Measurements from ENCODE around the gene TRIP10. TPM values are rescaled to one million over a fixed set of nuclear protein-coding genes. Genes with fewer than 3 reads are reported as not detected.
"Not testable (repeated sequence)": the region's sequence is repeated elsewhere in the genome, so short reads cannot be mapped to it uniquely, and the experiment has no call there.

The TRIP10 gene, protein sequence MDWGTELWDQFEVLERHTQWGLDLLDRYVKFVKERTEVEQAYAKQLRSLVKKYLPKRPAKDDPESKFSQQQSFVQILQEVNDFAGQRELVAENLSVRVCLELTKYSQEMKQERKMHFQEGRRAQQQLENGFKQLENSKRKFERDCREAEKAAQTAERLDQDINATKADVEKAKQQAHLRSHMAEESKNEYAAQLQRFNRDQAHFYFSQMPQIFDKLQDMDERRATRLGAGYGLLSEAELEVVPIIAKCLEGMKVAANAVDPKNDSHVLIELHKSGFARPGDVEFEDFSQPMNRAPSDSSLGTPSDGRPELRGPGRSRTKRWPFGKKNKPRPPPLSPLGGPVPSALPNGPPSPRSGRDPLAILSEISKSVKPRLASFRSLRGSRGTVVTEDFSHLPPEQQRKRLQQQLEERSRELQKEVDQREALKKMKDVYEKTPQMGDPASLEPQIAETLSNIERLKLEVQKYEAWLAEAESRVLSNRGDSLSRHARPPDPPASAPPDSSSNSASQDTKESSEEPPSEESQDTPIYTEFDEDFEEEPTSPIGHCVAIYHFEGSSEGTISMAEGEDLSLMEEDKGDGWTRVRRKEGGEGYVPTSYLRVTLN
- 61.3 TPM for polyA plus RNA-seq (ENCODE audit: insufficient read length)

DNA sequence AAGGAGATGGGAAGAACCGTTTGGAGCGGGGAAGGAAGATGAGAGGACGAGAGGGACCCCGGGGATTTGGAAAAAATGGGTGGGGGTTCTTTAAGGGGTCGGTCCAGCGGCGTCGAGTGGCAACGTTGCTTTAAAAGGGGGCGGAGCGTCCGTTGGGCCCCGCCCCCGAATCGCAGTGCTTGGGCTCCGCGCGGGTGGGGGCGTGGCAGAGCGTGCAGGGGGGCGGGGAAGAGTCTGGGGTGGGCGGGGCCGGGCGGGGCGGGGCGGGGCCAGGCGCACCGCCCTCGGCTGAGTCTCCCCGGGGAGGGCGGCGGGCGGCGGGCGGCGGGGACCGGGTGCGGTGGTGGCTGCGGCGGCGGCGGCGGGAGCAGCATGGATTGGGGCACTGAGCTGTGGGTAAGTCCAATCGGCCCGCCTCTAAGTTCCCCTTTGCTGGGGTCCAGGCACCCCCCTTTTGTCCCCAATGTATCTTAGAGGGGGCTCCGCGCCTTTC, at the start of gene TRIP10:
Gene TRIP10, plus strand, starts transcription at position 291 of the 493 bp plus-strand sequence. Its CDS starts 82 bp downstream, at position 373.
- peak; percentile 92 for DNase-seq

DNA sequence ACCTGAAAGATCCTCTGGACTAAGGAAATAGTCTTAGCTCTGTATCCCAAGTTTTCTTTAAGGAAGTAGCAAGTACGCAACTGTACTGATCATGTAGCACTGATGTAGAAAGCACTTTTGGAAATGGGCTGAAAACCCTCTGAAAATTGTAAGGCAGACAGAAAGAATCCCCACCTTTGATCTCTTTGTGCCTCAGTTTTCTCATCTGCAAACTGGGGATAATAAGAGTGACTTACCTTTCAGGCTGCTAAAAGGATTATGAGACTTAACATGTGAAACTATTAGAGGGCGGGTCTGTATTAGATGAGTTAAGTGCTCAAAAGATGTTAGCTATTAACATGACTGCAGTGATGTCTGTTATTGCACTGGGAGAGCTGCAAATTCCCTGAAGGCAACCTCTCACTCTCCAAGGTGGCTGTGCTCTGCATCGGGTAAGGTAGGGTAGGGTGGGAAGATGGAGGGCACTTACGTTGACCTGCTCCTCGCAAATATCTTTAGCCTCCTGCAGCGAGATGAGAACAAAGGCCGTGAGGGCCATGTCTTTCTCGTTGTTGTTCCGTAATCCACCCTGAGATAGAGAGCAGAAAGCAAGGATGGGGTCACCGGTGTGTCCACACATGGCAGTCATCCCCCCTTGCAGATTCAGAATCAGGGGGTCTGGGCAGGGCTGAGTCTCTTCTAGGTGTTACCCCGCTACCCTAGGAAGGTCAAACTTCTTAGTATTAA, 49.2 kb upstream of the TRIP10 start:
- DNase-seq: no peak

DNA sequence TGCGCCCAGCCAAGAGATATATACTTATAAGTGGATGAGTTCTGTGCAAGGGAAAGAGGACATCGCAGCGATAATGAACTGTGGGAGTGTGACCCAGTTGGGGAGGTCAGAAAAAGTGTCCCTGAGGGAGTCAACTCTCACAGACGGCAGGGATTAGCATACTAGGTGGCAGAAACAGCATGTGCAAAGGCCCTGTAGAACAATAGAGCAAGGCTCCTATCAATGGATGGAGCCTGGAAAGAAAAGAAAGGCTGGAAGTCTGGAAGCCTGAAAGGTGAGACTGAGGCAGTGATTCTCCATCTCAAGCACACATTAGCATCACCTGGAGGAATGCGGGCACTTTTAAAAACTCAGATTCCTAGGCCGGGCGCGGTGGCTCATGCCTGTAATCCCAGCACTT, 48.1 kb upstream of the TRIP10 start:
- DNase-seq: no peak

DNA sequence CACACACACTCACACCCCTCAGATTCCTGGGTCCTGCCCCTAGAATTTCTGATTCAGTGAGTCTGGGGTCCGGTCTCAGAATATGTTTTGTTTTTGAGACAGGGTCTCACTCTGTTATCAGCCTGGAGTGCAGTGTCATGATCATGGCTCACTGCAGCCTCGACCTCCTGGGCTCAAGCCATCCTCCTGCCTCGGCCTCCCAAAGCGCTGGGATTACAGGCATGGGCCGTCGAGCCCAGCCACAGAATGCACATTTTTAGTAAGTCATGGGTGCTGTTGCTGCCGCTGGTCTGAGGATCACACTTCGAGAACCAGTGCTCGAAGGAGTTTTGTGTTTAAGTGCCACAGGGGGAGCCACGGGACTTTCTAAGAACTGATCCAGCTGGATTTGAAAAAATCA, 47.5 kb upstream of the TRIP10 start:
- no peak for DNase-seq

DNA sequence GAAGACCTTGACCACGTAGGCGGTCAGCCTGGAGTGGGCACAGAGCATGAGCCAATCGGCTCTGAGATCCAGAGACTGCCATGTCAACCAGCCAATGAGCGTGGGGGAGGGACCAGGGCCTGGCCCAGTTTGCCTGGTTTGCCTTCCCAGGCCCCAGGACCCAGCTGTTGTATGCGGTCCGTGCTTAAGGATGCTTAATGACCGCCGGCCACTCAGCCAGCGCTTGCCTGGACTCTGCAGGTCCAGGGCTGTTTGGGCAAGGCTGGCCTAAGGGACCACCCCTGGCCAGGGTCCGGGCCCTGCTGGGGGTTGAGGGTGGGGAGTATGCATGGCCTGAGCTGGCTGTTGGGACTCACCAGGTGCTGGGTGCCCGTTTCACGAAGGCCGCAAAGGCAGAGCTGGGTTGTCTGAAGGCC, 46.4 kb upstream of the TRIP10 start:
- DNase-seq: no peak

DNA sequence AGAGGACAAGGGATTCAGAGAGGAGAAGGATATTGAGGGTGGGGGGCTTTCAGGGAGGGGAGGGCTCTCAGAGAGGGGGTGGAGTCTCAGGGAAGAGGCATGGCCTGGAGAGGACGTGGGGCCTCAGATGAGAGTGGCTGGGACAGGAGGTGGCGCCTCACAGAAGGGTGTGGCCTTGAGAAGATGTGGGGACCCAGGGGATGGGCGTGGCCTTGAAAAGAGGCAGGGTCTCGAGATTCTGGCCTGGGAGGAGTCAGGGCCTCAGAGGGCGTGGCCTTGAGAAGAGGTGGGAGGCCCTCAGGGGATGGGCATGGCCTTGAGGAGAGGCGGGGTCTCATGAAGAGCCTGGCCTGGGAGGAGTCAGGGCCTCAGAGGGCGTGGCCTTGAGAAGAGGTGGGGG, 45.8 kb upstream of the TRIP10 start:
- no peak for DNase-seq

DNA sequence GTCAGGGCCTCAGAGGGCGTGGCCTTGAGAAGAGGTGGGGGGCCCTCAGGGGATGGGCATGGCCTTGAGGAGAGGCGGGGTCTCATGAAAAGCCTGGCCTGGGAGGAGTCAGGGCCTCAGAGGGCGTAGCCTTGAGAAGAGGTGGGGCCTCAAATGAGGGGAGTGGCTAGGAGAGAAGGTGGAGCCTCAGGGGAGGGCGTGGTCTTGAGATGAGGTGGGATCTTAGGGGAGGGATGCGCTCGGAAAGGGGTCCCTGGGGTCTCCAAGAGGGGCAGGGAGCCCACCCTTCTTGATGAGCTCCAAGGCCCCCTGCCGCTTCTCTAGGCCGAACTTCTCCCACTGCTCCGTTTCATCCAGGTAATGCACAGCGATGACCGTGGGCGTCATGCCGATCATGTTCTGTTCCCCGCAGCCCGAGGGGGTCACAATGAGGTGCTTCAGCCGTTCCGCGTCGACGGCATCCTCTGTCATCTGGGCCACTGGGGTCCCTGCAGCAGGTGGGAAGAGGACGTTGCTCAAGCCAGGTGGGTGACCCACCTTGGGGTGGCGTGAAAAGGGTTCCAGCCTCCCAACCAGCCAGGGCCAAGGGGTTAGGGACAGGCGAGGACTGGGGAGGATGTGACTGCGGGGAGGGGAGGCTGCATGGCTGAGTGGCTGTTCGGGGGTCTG, 45.2 kb upstream of the TRIP10 start:
- DNase-seq: no peak

DNA sequence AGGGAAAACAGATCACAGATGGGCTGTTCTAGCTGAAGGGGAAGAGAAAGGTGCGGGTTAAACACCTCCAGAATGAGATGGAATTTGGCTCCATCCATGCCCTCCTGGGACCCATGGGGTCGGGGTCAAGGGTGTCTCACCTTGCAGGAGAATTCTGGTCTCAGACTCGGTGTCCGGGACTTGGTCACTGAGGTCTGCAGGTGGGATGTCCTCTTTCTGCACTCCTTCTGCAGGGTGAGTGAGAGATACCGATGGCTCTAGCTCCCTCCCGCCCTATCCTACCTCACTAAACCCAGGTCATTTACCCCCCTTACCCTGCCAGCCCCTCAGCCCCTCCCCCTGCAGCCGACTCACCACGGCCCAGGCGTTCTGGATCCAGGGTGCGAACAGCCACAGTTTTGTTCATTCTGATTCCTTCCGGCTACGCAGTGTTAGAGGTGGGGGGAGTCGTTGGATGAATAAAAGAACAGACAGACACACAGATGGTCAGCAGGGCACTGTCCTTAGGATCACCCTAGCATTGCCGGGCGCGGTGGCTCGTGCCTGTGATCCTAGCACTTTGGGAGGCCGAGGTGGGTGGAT, 43.1 kb upstream of the TRIP10 start:
- DNase-seq: no peak

DNA sequence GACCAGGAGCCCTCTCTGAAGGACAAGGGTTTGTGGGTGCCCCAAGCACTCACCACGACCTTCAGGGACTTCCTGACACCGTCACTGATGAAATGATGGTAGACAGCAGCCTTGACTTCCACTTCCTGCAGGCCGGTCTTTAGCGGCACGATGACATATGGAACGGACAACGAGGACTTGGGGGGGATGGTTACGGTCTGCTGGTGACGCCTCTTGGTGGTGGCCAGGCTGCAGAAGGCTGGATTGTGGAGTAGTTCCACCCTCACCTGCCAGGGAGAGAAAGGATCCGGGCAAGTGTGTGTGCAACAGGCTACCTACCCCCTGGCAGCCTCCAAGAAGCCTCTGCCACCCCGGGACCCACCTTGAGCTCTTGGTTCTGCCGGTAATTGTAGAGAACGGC, 42.2 kb upstream of the TRIP10 start:
- no peak for DNase-seq

DNA sequence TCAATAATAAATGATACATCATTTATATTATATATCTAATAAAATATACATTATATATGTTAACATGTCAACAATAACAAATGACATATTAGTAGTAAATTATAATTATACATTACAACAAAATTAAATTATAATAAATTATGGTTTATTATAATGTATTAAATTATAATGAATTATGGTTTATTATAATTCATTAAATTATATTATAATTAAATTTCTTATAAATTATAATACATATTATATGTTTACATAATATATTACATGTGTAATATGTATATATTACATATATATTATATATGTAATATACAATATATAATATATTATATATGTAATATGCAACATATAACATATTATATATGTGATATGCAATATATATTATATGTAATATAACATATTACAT, 39.5 kb upstream of the TRIP10 start:
- DNase-seq: no peak

DNA sequence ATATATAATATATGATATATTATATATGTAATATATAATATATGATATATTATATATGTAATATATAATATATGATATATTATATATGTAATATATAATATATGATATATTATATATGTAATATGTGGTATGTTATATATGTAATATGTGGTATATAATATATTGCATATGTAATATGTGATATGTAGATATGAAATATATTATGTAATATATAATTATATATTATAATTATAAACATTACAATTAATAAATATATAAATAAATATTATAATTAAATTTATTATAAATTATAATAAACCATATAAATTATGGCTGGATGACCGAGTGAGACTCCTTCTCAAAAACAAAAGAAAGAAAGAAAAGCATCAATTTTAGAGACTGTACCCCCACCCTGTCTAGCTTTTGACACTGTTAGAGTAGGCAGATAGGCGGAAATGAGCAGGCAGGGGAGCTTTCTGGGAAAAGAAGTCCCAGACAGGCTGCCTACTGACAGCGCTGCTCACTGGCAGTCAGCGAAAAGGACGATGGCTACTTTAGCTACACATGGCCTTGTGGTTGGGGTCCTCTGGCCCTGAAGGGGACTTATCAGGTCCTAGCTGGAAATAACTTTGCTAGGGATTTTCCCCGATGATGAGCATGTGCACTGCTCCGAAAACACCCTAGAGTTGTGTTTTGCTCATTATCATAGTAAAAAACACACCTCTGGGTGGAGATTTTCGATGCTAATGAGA, 38.7 kb upstream of the TRIP10 start:
- no peak for DNase-seq

DNA sequence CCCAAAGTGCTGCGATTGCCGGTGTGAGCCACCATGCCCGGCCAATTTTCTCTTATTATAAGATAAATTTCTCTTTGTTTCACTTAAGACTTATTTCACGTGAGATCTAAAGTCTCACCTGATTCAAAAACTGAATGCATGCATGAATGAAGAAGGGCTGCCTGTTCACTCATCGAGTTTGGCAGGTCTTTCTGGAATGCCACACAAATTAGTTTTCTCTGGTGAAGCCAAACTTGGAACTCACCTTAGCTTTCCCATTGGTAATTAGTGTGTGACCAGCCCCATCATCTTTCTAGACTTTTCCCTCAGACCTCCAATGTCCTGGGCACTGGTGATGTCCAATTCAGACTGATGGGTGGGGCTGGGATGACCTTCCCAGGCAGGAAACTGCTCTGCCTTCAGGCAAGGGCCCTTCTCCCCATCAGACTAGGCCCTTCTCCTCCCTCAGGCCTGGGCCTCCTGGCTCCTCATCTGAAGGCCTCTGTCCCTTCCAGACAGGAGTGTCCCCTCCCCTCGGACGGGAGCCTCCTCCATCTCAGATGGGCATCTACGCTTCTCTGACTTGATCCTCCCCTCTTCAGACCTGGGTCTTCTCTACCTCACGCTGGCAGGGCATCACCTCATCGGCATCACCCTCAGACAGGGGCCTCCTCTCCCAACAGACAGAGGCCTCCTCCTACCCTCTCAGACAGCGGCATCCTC, 33.4 kb upstream of the TRIP10 start:
- DNase-seq: no peak

DNA sequence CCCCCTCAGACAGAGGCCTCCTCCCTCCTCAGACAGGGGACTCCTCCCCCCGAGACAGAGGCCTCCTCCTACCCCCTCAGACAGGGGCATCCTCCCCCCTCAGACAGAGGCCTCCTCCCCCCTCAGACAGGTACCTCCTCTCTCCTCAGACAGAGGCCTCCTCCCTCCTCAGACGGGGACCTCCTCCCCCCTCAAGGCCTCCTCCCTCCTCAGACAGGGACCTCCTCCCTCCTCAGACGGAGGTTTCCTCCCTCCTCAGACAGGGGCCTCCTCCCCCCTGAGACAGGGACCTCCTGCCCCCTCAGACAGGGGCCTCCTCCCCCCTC, 32.9 kb upstream of the TRIP10 start:
- DNase-seq: no peak

DNA sequence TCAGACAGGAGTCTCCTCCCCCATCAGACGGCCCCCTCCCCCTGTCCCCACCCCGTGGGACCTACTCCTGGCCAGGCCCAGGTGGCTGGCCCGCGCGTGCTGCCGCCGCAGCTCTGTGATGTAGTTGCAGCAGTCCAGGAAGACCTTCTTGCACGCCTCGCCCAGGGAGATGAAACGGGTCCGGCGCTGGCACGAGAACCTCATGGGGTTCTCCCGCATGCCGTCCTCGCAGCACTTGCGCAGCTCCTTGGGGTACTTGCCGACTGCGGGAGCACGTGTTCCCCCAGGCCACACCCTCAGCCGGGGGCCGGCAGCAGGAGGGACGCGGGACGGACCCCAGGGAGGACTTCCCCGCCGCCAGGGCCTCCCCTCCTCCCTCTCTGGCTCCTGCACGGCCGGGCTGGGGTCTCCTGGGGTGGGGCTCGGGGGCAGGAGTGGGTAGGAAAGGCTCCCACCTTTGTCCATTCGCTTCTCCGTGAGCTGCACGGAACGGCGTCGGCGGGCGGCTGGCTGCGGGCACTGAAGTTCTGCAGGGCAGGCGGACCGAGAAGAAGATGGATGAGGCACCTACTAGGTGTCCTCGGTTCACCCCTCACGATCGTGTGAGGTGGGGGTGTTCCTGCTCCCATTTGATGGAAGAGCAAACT, 32.3 kb upstream of the TRIP10 start:
- no peak for DNase-seq

DNA sequence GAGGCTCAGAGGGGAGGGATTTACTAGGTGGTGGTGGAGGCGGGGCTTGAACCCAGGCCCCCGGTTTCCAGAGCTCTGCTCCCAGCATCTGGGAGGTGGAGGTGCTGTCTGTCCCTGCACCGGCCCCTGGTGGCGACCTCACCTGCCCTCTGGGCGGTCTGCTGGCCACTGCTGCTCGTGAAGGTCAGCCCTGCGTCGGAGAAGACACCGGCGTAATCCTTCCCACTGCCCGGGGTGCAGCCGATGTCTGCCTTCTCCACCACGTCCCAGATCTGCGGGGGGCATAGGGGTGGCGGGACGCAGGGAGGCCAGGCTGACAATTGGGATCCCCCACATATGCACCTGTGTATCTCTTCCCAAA, 31.8 kb upstream of the TRIP10 start:
- no peak for DNase-seq

DNA sequence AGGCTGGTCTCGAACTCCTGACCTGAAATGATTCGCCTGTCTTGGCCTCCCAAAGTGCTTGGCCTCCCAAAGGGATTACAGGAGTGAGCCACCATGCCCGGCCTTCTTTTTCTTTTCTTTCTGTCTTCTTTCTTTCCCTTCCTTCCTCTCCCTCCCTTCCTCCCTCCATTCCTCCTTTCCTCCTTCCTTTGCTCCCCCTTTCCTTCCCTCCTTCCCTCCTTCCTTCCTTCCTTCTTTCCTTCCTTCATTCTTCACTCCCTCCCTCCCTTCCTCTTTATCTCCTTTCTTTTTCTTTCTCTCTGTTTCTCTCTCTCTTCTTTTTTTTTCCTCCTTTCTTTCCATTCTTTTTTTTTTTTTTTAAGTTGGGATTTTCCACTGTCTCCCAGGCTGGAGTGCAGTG, 31.1 kb upstream of the TRIP10 start:
- no peak for DNase-seq

DNA sequence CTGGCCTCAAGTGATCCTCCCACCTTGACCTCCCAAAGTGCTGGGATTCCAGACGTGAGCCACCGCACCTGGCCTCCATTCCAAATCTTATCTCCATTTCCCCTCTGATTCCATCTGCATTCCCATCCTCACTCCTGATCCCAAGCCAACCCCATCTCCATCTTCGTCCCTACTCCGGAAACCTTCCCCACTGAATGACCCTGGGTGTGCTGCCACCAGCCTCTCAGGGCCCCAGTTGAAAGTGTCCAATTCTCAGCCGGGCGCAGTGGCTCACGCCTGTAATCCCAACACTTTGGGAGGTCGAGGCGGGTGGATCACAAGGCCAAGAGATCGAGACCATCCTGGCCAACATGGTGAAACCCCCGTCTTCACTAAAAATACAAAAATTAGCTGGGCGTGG, 30.6 kb upstream of the TRIP10 start:
- not testable (repeated sequence) for DNase-seq

DNA sequence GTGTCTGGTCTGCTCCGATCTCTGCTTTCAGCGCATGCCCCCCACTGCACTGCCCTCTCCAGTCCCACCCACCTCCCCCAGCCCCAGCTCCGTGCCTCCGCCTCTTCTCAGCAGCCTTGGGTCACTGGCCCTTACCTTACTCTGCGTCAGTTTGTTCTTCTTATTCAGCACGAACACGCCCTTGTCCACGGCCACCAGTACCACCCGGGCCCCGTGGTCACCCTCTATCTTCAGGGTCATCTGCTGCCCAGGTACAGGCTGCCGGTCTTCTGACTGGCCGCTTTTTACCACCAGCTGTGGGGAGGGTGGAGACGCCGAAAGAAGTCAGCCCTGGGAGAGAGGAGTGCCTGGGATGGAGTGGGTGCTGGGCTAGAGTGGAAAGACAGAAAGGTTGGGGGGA, 29.9 kb upstream of the TRIP10 start:
- DNase-seq: no peak

DNA sequence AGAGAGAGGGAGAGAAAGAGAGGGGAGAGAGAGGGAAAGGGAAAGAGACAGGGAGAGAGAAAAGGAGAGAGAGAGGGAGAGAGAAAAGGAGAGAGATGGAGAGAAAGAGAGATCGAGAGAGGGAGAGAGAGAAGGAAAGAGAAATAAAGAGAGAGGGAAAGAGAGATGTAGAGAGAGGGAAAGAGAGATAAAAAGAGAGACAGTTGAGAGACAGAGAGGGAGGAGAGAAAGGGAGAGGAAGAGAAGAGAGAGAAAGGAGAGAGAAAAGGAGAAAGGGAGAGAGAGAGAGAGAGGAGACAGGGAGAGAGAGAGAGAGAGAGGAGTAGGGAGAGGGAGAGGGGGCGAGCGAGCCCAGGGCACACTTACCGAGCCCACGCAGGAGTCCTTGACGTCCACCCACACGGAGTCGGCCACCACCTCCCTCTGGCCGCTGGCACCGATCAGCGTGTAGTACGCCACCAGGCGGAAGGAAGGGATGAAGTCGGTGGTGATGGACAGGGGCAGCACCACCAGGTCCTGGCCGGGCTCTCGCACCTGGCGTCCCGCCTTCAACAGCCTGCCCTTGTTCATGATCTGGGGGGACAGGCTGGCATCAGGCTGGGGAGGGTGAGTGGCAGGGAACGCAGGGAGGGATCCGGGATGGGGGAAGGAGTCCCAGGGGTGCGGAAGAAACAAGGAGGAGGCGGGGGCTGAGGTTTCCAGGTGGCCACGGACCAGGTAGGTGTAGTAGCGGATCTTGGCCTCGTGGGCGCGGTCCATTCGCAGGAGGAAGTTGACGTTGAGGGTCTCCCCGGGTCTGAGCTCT, 29.0 kb upstream of the TRIP10 start:
- DNase-seq: no peak

DNA sequence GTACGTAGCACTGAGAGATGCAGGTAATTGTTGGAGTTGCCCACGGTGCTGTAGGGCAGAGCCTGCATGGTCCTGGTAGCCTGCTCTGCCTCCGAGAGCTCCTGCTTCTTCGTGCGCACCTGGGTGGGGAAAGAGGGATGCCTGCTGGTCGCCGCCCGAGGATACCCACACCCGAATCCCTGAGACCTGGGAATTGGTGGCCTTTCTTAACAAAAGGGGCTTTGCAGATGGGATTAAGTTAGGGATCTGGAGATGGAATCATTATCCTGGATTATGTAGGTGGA, 28.5 kb upstream of the TRIP10 start:
- DNase-seq: no peak
